ENCODE results near the gene TFEC. TPM values are rescaled to one million over a fixed set of nuclear protein-coding genes. Genes with fewer than 3 reads are reported as not detected.

The TFEC gene, protein sequence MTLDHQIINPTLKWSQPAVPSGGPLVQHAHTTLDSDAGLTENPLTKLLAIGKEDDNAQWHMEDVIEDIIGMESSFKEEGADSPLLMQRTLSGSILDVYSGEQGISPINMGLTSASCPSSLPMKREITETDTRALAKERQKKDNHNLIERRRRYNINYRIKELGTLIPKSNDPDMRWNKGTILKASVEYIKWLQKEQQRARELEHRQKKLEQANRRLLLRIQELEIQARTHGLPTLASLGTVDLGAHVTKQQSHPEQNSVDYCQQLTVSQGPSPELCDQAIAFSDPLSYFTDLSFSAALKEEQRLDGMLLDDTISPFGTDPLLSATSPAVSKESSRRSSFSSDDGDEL
- 10 to 100 TPM in 1 of 3 donors, 1 to 10 TPM in 2; 5.6 to 19.0 (median 7.2) TPM for total RNA-seq

DNA sequence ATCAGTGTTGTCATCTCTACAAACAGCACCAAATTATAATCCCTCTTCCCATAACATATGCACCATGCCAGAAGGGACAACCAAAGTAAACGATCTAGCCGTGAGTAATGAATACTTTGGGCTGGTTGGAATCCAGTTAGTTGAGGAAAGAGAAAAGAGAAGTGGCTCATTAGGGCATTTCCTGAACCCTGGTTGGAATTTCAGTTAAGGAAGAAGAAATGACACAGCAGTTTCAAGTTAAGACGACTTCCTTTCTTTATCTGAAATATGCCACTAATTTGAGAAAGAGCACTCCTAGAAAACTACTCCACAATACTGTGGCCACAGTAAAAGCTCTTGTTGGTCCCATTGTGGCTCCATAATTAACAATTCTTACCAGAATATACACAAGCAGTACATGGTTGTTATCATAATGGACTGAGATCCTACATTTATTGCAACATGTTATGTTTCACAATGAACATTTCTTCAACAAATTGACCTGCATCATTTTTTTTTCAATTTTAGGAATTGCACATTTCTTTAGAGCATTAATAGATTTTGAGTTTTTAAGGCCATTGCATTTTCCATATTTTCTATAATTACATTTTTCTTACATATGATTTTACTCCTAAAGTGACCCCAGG, at the start of gene TFEC:
Gene TFEC (minus strand): TSS at position 113 of the 626 bp plus-strand sequence. CDS start 46,322 bp downstream, outside the sequence.
- DNase-seq (ENCODE audit: low spot score in 2 of 2): no peak
- no peaks in the 10 kb centered on the region for H3K4me1 ChIP-seq
- H3K4me3 ChIP-seq: peak within 1 kb of the TSS in 2 of 3 donors; percentile 2 to 30
- H3K9me3 ChIP-seq: no peaks in the 10 kb centered on the region
- no peaks in the 10 kb centered on the region for H3K36me3 ChIP-seq
- no peak within 1 kb of the TSS for H3K27ac ChIP-seq
- no peak for TF ChIP-seq POLR2A (IDR thresholded peaks at IDR 0.05)
- TF ChIP-seq, protein P1, sequence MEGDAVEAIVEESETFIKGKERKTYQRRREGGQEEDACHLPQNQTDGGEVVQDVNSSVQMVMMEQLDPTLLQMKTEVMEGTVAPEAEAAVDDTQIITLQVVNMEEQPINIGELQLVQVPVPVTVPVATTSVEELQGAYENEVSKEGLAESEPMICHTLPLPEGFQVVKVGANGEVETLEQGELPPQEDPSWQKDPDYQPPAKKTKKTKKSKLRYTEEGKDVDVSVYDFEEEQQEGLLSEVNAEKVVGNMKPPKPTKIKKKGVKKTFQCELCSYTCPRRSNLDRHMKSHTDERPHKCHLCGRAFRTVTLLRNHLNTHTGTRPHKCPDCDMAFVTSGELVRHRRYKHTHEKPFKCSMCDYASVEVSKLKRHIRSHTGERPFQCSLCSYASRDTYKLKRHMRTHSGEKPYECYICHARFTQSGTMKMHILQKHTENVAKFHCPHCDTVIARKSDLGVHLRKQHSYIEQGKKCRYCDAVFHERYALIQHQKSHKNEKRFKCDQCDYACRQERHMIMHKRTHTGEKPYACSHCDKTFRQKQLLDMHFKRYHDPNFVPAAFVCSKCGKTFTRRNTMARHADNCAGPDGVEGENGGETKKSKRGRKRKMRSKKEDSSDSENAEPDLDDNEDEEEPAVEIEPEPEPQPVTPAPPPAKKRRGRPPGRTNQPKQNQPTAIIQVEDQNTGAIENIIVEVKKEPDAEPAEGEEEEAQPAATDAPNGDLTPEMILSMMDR (IDR thresholded peaks at IDR 0.05): no peak
- TF ChIP-seq POLR2AphosphoS5 (IDR thresholded peaks at IDR 0.05): no peak
- H3K27me3 ChIP-seq: no peaks in the 10 kb centered on the region
- intact Hi-C loops (cut with DNase I; ENCODE audit: low total_unique reads): no loop called here

DNA sequence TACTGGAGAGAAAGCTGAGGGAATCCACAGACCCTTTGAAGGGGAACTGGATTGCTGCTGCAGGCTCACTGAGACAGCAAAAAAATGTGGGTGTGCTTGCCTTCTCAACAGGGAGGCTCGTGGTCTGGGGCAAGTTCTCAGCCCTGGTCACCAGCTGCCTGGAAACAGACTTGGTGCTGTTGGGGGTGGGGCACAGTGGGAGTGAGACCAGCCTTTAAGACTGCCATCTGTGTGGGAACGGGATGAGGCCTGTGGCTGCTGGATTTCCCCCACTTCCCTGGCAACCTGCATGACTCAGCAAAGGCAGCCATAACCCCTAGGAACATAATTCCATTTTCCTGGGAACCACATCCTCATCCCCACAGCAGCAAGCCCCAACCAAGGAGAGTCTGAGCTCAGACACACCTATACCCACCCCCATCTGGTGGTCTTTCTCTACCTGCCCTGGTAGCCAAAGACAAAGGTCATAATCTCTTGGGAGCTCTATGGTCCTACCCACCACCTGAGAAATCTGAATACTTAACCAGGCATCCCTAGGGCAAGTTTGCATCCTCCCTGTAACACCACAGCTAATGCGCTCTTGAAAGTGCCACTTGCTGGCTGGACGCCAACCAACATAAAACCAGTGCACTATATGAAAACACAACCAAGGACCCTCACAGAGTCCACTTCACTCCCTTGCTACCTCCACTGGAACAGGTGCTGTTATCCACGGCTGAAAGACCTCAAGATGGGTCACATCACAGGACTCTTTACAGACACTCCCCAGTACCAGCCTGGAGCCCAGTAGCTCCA, 45.0 kb upstream of the TFEC start:
- no peaks in the 10 kb centered on the region for H3K9me3 ChIP-seq
- H3K4me3 ChIP-seq: no peak overlapping the region
- no peak for DNase-seq (ENCODE audit: low spot score in 2 of 2)
- H3K27me3 ChIP-seq: no peaks in the 10 kb centered on the region
- H3K27ac ChIP-seq: no peak overlapping the region
- H3K4me1 ChIP-seq: no peaks in the 10 kb centered on the region
- no peaks in the 10 kb centered on the region for H3K36me3 ChIP-seq
- intact Hi-C loops (cut with DNase I; ENCODE audit: low total_unique reads): no loop called here
- TF ChIP-seq POLR2AphosphoS5 (IDR thresholded peaks at IDR 0.05) (no peak), POLR2A (IDR thresholded peaks at IDR 0.05) (no peak)
- TF ChIP-seq, protein P1 (IDR thresholded peaks at IDR 0.05): no peak

DNA sequence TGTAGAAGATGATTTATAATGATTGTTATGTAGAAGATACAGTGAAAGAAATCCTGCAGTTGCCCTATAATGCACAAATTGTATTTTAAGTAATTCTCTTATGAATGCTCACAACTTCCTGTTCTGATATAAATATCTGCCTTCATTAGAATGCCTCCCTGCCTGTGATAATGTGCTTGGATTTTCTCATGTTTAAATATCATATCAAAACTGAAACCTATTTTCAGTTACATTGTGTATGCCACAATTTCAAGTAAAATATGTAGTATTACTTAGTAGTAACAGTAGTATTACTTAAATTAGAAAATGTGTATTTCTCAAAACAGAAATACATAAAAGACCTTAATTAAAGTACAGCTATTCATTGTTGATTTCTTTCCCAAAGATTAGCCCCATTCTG, 41.1 kb upstream of the TFEC start:
- no peak overlapping the region for H3K27ac ChIP-seq
- no peaks in the 10 kb centered on the region for H3K9me3 ChIP-seq
- H3K36me3 ChIP-seq: peaks cover 5% of the 10 kb centered on the region
- H3K4me3 ChIP-seq: no peak overlapping the region
- DNase-seq (ENCODE audit: low spot score in 2 of 2): no peak
- intact Hi-C loops (cut with DNase I; ENCODE audit: low total_unique reads): no loop called here
- TF ChIP-seq, protein P1 (IDR thresholded peaks at IDR 0.05): no peak
- TF ChIP-seq POLR2AphosphoS5 (IDR thresholded peaks at IDR 0.05): no peak
- no peaks in the 10 kb centered on the region for H3K27me3 ChIP-seq
- H3K4me1 ChIP-seq: no peaks in the 10 kb centered on the region

DNA sequence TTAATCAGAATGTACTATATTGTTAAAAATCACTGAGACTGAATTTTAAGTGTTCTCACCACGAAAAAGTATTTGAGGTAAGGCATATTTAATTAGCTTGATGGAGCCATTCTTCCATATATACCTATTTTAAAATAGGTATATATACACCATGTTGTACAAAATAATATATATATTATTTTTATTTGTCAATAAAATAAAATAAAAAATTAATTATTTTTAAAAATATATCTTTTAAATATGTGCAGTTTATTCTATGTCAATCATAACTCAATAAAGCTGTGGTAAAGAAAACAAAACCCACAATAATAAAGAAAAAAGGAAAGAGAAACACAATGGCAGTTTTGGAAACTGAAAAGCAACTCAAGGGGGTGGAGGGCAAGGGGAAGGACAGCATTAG, 33.6 kb upstream of the TFEC start:
- no peaks in the 10 kb centered on the region for H3K36me3 ChIP-seq
- intact Hi-C loops (cut with DNase I; ENCODE audit: low total_unique reads): no loop called here

More for the DNA sequence above, 33.6 kb upstream of the TFEC start:
- Histone ChIP-seq H3K9me3 (no peaks in the 10 kb centered on the region), H3K4me1 (no peaks in the 10 kb centered on the region), H3K27ac (no peak overlapping the region), H3K4me3 (no peak overlapping the region), H3K27me3 (no peaks in the 10 kb centered on the region)
- DNase-seq (ENCODE audit: low spot score in 2 of 2): no peak
- TF ChIP-seq POLR2AphosphoS5 (IDR thresholded peaks at IDR 0.05) (no peak), POLR2A (IDR thresholded peaks at IDR 0.05) (no peak)
- TF ChIP-seq, protein P1 (IDR thresholded peaks at IDR 0.05): no peak
